ENCODE results near the gene HOXB4.

Gene HOXB4

DNA sequence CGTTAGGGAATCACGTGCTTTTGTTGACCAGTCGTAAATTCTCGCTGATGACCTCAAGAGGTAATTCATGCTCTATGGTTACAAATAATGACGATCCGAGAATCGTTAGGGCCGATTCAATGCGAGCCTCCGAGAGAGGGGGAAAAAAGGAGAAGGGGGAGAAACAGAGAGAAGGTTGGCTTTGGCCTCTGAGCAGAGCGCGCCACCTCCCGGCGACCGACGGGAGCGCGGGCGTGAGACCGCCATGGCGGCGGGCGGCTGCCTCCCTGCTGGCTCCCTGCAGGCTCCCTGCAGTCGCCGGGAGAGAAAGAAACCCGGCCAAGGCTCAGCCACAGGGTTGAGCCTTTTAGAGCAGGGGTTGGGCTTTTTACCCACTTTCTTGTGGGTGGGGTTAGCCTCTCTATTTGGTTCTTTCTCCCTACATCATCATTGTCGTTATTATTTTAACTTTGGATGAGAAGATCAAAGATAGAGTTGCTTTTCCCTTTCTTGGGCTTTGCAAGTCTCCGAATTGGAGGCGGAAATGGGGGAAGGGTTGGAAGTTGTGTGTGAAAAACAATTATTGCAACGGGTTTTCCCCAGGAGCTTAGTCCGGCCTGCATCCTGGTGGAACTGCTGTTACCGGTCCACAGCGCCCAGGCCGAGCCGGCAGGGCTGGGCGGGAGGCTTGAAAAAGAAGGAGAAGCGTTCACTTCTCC, 15.8 kb upstream of the HOXB4 start:
- peak overlapping the region; percentile 89 for H3K4me3 ChIP-seq (ENCODE audit: low read depth, low read length)
- peak; percentile 79 for TF ChIP-seq CTCF (IDR thresholded peaks at IDR 0.05; ENCODE audit: low read depth, low read length)

GRCh38 chr17:48593126-48593829, 15.1 kb upstream of the HOXB4 start, which contains the start of gene HOXB5:
HOXB5 (minus strand) TSS chr17:48593779; CDS start chr17:48593682, 97 bp downstream.
- H3K4me3 ChIP-seq (ENCODE audit: low read depth, low read length): peak within 1 kb of the TSS; percentile 89
- no peak for TF ChIP-seq CTCF (IDR thresholded peaks at IDR 0.05; ENCODE audit: low read depth, low read length)

- no peak for TF ChIP-seq CTCF (IDR thresholded peaks at IDR 0.05; ENCODE audit: low read depth, low read length)
- peak overlapping the region; percentile 89 for H3K4me3 ChIP-seq (ENCODE audit: low read depth, low read length)
Measured at GRCh38 chr17:48592577-48592976, 14.4 kb upstream of the HOXB4 start.

DNA sequence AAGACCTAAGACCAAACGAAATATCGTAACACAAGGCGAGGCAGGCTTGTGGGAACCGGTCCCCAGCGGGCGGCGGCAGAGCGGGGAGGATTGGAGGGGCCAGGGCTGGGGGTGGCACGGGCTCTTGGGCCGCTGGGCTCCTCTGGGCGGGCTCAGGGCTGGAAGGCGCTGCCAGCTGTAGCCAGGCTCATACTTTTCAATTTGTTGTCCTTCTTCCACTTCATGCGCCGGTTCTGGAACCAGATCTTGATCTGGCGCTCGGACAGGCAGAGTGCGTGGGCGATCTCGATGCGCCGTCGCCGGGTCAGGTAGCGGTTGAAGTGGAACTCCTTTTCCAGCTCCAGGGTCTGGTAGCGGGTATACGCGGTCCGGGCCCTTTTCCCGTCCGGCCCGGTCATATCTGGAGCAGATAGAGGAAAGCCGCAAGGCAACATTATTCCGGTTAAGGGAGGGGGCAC, 13.9 kb upstream of the HOXB4 start:
- no peak for TF ChIP-seq CTCF (IDR thresholded peaks at IDR 0.05; ENCODE audit: low read depth, low read length)
- H3K4me3 ChIP-seq (ENCODE audit: low read depth, low read length): peak overlapping the region; percentile 89

- TF ChIP-seq CTCF (IDR thresholded peaks at IDR 0.05; ENCODE audit: low read depth, low read length): no peak
- peak overlapping the region; percentile 89 for H3K4me3 ChIP-seq (ENCODE audit: low read depth, low read length)
Measured at GRCh38 chr17:48591255-48592056, 13.3 kb upstream of the HOXB4 start.

DNA sequence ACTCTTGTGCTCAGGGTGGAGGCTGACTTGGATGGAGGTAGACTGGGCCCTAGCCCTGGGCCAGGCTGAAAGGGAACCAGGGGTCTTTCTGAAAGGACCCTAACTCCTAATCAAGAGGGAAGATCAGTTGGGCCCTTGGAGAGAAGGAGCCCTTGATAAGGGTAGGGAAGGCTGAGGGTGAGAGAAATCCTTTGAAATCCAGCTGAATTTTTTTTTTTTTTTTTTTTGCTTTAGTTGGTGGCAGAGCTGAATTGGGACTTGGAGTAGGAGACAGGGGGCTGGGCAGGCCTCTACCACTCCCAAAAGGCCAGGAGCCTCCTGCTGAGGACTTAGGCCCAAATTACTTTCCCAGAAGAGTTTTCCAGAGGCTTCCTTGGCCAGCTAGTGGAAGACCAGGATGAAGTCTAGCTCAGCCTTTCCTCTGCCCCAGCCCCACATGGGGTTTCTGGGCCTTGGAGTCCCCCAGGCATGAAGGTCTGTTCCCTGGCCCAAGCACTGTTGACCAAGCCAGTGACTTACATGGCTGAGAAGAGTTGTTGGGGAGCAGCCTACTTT, 12.5 kb upstream of the HOXB4 start:
- no peak for TF ChIP-seq CTCF (IDR thresholded peaks at IDR 0.05; ENCODE audit: low read depth, low read length)
- H3K4me3 ChIP-seq (ENCODE audit: low read depth, low read length): peak overlapping the region; percentile 89
